HL-60/S4 treated with retinoic acid at 250 ng/mL for 4 days and 3 days (cell line): ENCODE measurements around the gene E2F8.
"Not testable (repeated sequence)": the region's sequence is repeated elsewhere in the genome, so short reads cannot be mapped to it uniquely, and the experiment has no call there.

ENCODE experiments used
- in situ Hi-C: fragments of 300-500 bp; cut with MboI; formaldehyde crosslinking; loops from 2 replicates; pipeline ENCODE4 v1.7.0; 2022; ENCODE audit warnings: low sequenced_read_pairs

Gene E2F8

GRCh38 chr11:19240420-19241259 is at the start of gene E2F8:
Gene E2F8 (minus strand): TSS chr11:19240945. CDS start chr11:19240121, 824 bp downstream.
- in situ Hi-C loops: no loop called here

- in situ Hi-C loops: no loop called here
These were observed 49.6 kb upstream of the E2F8 start for GRCh38 chr11:19290356-19290755.

GRCh38 chr11:19288256-19288655 is 47.5 kb upstream of the E2F8 start:
- in situ Hi-C loops: no loop called here

GRCh38 chr11:19286411-19286810 is 45.7 kb upstream of the E2F8 start:
- in situ Hi-C loops: no loop called here

GRCh38 chr11:19284881-19285280 is 44.1 kb upstream of the E2F8 start:
- in situ Hi-C loops: no loop called here

- in situ Hi-C loops: no loop called here
These were observed 43.2 kb upstream of the E2F8 start for GRCh38 chr11:19283991-19284390.

GRCh38 chr11:19281555-19281954 is 40.8 kb upstream of the E2F8 start:
- in situ Hi-C loops: no loop called here

- in situ Hi-C loops: no loop called here
These were observed 40.3 kb upstream of the E2F8 start for GRCh38 chr11:19281041-19281440.

- in situ Hi-C loops: no loop called here
These were observed 38.7 kb upstream of the E2F8 start for GRCh38 chr11:19279451-19279850.

GRCh38 chr11:19276859-19277808 is 36.4 kb upstream of the E2F8 start:
- in situ Hi-C loops: no loop called here

GRCh38 chr11:19275496-19275895 is 34.8 kb upstream of the E2F8 start:
- in situ Hi-C loops: no loop called here

GRCh38 chr11:19273219-19273618 is 32.5 kb upstream of the E2F8 start:
- in situ Hi-C loops: not testable (repeated sequence)

- in situ Hi-C loops: no loop called here
These were observed 28.2 kb upstream of the E2F8 start for GRCh38 chr11:19268909-19269308.

GRCh38 chr11:19267567-19267966 is 26.8 kb upstream of the E2F8 start:
- in situ Hi-C loops: no loop called here

GRCh38 chr11:19263333-19263732 is 22.6 kb upstream of the E2F8 start:
- in situ Hi-C loops: no loop called here

- in situ Hi-C loops: no loop called here
These were observed 19.0 kb upstream of the E2F8 start for GRCh38 chr11:19259487-19260345.

GRCh38 chr11:19258641-19259230 is 18.0 kb upstream of the E2F8 start:
- in situ Hi-C loops: no loop called here

- in situ Hi-C loops: not testable (repeated sequence)
These were observed 13.7 kb upstream of the E2F8 start for GRCh38 chr11:19254441-19254840.

GRCh38 chr11:19253817-19254216 is 13.1 kb upstream of the E2F8 start:
- in situ Hi-C loops: no loop called here

GRCh38 chr11:19253153-19253745 is 12.5 kb upstream of the E2F8 start:
- in situ Hi-C loops: no loop called here
